Measurements from ENCODE around the gene MKS1.

DNA sequence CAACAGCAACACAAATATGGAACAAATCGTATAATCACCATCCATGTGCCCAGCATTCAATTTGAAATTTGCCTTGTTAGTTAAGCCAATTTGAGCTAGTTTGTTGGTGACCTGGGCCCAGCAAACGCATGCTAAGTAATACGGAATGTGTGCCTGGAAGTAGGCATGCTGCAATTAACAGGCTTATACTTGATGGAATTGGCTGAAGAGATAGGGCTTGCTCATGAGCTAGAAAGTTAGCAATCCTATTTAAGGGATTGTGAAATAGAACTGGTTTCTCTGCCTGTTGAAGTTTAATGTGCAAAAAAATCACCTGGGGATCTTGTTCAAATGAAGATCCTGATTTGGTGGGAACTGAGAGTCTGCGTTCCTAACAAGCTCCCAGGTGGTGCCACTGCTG is 10.8 kb upstream of the MKS1 start:
- TF ChIP-seq TAF1 (IDR thresholded peaks at IDR 0.05; ENCODE audit: low read depth, low read length) (no peak), POLR2A (IDR thresholded peaks at IDR 0.05; ENCODE audit: low read depth, low read length) (no peak), POLR2AphosphoS5 (IDR thresholded peaks at IDR 0.05; ENCODE audit: low read depth, low read length) (no peak), SPI1 (IDR thresholded peaks at IDR 0.05; ENCODE audit: low read depth, low read length) (no peak)

All from GM12891 (cell line).